Panc1 (cell line): ENCODE measurements around the gene RASA3. TPM values are rescaled to one million over a fixed set of nuclear protein-coding genes. Genes with fewer than 3 reads are reported as not detected.

ENCODE experiments used
- ATAC-seq: fragments of 200-7000 bp; cut with Tn5 transposase; 2 replicates; pipeline ENCODE4 v1.9.1; 2020; ENCODE audit warnings: mild to moderate bottlenecking, moderate library complexity
- BruUV-seq: library from RNA; stranded (reverse); fragments of 400-500 nt; replicated peaks from 2 replicates; lab custom pipeline; 2021; lab: Mats Ljungman, UMichigan
- CTCF ChIA-PET: fragments of 300-600 bp; sonication (Branson Sonifier 250); formaldehyde crosslinking; loops from one replicate; lab custom pipeline; 2022; ENCODE audit warnings: antibody characterized with exemption; lab: Charles Lee
- POLR2A ChIA-PET: fragments of 300-600 bp; sonication (Branson Sonifier 250); formaldehyde crosslinking; loops from one replicate; lab custom pipeline; 2022; ENCODE audit warnings: antibody characterized with exemption; lab: Charles Lee
- DNase-seq: peaks from one replicate; pipeline ENCODE4 v3.0.0-alpha.2; 2010; ENCODE audit warnings: low read depth, low spot score
- H3K27ac ChIP-seq: 2 replicates; pipeline ENCODE4 v1.5.1; 2011; ENCODE audit warnings: mild to moderate bottlenecking, low read length, inconsistent platforms
- H3K27me3 ChIP-seq: fragments of 200-500 bp; sonication (Bioruptor generic); 2 replicates; pipeline ENCODE4 v1.6.0; 2014; ENCODE audit warnings: low read length, inconsistent platforms; ENCODE audit not compliant: control insufficient read depth, insufficient read depth
- H3K36me3 ChIP-seq: fragments of 200-500 bp; sonication (Bioruptor generic); 2 replicates; pipeline ENCODE4 v1.5.1; 2014; ENCODE audit warnings: inconsistent platforms, mild to moderate bottlenecking, low read length, moderate library complexity; ENCODE audit not compliant: control insufficient read depth, insufficient read depth
- H3K4me1 ChIP-seq: 2 replicates; pipeline ENCODE4 v1.5.1; 2011; ENCODE audit warnings: inconsistent platforms, mild to moderate bottlenecking, low read length, moderate library complexity; ENCODE audit not compliant: control insufficient read depth, insufficient read depth
- H3K4me3 ChIP-seq, 2 experiments: 2 replicates each; pipeline ENCODE4 v1.5.1; 2011 to 2012; ENCODE audit warnings: low read depth in 2 of 2, low read length in 2 of 2, mild to moderate bottlenecking in 2 of 2, inconsistent platforms in 1 of 2, moderate library complexity in 1 of 2
- H3K9me3 ChIP-seq: fragments of 200-500 bp; sonication (Bioruptor generic); 2 replicates; pipeline ENCODE4 v1.5.1; 2014; ENCODE audit warnings: low read depth, mild to moderate bottlenecking, inconsistent platforms, low read length, moderate library complexity; ENCODE audit not compliant: control insufficient read depth, insufficient read depth
- CTCF ChIP-seq: fragments of 450-650 bp; IDR thresholded peaks from 2 replicates; pipeline ENCODE4 v1.5.1; 2017; ENCODE audit warnings: mild to moderate bottlenecking
- POLR2AphosphoS5 ChIP-seq: IDR thresholded peaks from 2 replicates; pipeline ENCODE4 v1.6.1; 2012; ENCODE audit warnings: mild to moderate bottlenecking, low read depth, low read length, moderate library complexity
- REST ChIP-seq, 2 experiments: IDR thresholded peaks; 2 replicates each; pipeline ENCODE4 v1.6.1; 2011 to 2012; ENCODE audit warnings: low read depth in 2 of 2, control low read depth in 1 of 2, low read length in 1 of 2, mild to moderate bottlenecking in 1 of 2, moderate library complexity in 1 of 2; ENCODE audit not compliant: insufficient read depth in 1 of 2
- SIN3A ChIP-seq: IDR thresholded peaks from 2 replicates; pipeline ENCODE4 v1.6.1; 2012; ENCODE audit warnings: low read depth, mild to moderate bottlenecking, low read length, moderate library complexity, borderline replicate concordance; ENCODE audit not compliant: insufficient read depth
- TCF7L2 ChIP-seq: IDR thresholded peaks from 2 replicates; pipeline ENCODE4 v1.6.1; 2011; ENCODE audit warnings: mild to moderate bottlenecking, low read depth, low read length, inconsistent platforms
- in situ Hi-C: cut with HindIII; loops from 2 replicates; pipeline ENCODE4 v1.10.0; 2016; ENCODE audit warnings: low sequenced_read_pairs, low pct_unique_long_range_greater_than_20kb
- intact Hi-C: fragments of 100-400 bp; cut with micrococcal nuclease; formaldehyde crosslinking; loops from one replicate; pipeline ENCODE4 v1.10.0; 2022; ENCODE audit not compliant: unreplicated experiment
- total RNA-seq: library from RNA; stranded (reverse); gene quantifications from one replicate; pipeline ENCODE4 v1.2.1, GENCODE V29; 2021; ENCODE audit not compliant: unreplicated experiment

Gene RASA3
- total RNA-seq, 1 experiment from 2014 or later, result 33.7 TPM

GRCh38 chr13:114124431-114124830 is 8.0 kb downstream of the RASA3 start:
- ATAC-seq (no peak), DNase-seq (no peak)
- ChIA-PET POLR2A (no interaction called here), CTCF (no interaction called here)
- no peaks in the 10 kb centered on the region for H3K9me3 ChIP-seq
- H3K4me1 ChIP-seq, result peaks cover 68% of the 10 kb centered on the region
- peak overlapping the region; percentile 98 for H3K27ac ChIP-seq
- in situ Hi-C loops (no loop called here), intact Hi-C loops (no loop called here)
- H3K4me3 ChIP-seq, result peak overlapping the region; percentile 13 to 43
- no peaks in the 10 kb centered on the region for H3K27me3 ChIP-seq
- TSS peak; percentile 48 for BruUV-seq
- TF ChIP-seq CTCF (no peak), POLR2AphosphoS5 (no peak), TCF7L2 (no peak), SIN3A (no peak), REST (IDR thresholded peaks at IDR 0.05; ENCODE audit: insufficient read depth in 1 of 2, low read depth in 2 of 2, low read length in 1 of 2) (no peak)
- H3K36me3 ChIP-seq, result no peaks in the 10 kb centered on the region

- no TSS peak for BruUV-seq
These were observed 8.5 kb downstream of the RASA3 start for GRCh38 chr13:114123876-114124275.

More at GRCh38 chr13:114123876-114124275, 8.5 kb downstream of the RASA3 start:
- DNase-seq (no peak), ATAC-seq (no peak)
- H3K4me3 ChIP-seq, result peak overlapping the region; percentile 13 to 43; a peak in 3 of 4 replicates
- ChIA-PET CTCF (no interaction called here), POLR2A (no interaction called here)
- in situ Hi-C loops (no loop called here), intact Hi-C loops (no loop called here)
- TF ChIP-seq CTCF, result no peak
- TF ChIP-seq SIN3A, result no peak
- TF ChIP-seq TCF7L2, result no peak
- TF ChIP-seq REST (IDR thresholded peaks at IDR 0.05; ENCODE audit: insufficient read depth in 1 of 2, low read depth in 2 of 2, low read length in 1 of 2), result no peak
- TF ChIP-seq POLR2AphosphoS5, result no peak
- peaks cover 64% of the 10 kb centered on the region for H3K4me1 ChIP-seq
- no peaks in the 10 kb centered on the region for H3K9me3 ChIP-seq
- H3K27me3 ChIP-seq, result no peaks in the 10 kb centered on the region
- no peaks in the 10 kb centered on the region for H3K36me3 ChIP-seq
- H3K27ac ChIP-seq, result peak overlapping the region; percentile 98
